ENCODE results near the gene TMEM59L. TPM values are rescaled to one million over a fixed set of nuclear protein-coding genes. Genes with fewer than 3 reads are reported as not detected.

Gene TMEM59L
- total and polyA plus RNA-seq, 10 of the 15 experiments (the other 5 are each of a cell fraction or from before 2014, with no cell fraction given): 0.06 TPM; not detected in 9

DNA sequence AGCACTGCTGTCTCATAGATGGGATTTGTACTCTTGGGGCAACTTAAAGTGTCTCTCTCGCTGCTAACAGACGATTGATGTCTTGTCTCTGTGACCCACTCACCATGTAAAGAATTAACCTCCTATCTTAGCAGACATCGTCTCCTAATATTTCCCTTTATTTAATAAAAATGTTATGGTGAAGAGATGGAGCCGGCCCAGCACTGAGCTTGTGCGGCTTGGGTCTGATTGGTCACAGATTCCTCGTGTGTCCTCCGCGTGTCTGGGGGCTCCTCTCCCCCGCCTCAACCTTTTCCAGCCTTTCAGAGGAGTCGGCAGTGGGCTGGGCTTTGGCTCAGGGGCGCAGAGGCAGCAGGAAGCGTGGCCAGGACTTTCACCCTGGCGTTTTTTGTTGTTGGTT lies 57.6 kb downstream of the TMEM59L start (continued):
- TF ChIP-seq, protein P1, sequence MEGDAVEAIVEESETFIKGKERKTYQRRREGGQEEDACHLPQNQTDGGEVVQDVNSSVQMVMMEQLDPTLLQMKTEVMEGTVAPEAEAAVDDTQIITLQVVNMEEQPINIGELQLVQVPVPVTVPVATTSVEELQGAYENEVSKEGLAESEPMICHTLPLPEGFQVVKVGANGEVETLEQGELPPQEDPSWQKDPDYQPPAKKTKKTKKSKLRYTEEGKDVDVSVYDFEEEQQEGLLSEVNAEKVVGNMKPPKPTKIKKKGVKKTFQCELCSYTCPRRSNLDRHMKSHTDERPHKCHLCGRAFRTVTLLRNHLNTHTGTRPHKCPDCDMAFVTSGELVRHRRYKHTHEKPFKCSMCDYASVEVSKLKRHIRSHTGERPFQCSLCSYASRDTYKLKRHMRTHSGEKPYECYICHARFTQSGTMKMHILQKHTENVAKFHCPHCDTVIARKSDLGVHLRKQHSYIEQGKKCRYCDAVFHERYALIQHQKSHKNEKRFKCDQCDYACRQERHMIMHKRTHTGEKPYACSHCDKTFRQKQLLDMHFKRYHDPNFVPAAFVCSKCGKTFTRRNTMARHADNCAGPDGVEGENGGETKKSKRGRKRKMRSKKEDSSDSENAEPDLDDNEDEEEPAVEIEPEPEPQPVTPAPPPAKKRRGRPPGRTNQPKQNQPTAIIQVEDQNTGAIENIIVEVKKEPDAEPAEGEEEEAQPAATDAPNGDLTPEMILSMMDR (IDR thresholded peaks at IDR 0.05 in 2 of 3, conservative IDR thresholded peaks at IDR 0.05 in 1 of 3; ENCODE audit: control insufficient read depth in 2 of 3, extremely low read depth in 1 of 3, insufficient read depth in 1 of 3, low read depth in 3 of 3, low read length in 3 of 3): no peak
- TF ChIP-seq HCFC1 (IDR thresholded peaks at IDR 0.05; ENCODE audit: low read length) (no peak), JUNB (IDR thresholded peaks at IDR 0.05) (no peak), MEF2A (IDR thresholded peaks at IDR 0.05; ENCODE audit: insufficient read depth, low read depth, low read length) (no peak), BRCA1 (IDR thresholded peaks at IDR 0.05; ENCODE audit: low read depth, low read length) (no peak)
- TF ChIP-seq, protein P2, sequence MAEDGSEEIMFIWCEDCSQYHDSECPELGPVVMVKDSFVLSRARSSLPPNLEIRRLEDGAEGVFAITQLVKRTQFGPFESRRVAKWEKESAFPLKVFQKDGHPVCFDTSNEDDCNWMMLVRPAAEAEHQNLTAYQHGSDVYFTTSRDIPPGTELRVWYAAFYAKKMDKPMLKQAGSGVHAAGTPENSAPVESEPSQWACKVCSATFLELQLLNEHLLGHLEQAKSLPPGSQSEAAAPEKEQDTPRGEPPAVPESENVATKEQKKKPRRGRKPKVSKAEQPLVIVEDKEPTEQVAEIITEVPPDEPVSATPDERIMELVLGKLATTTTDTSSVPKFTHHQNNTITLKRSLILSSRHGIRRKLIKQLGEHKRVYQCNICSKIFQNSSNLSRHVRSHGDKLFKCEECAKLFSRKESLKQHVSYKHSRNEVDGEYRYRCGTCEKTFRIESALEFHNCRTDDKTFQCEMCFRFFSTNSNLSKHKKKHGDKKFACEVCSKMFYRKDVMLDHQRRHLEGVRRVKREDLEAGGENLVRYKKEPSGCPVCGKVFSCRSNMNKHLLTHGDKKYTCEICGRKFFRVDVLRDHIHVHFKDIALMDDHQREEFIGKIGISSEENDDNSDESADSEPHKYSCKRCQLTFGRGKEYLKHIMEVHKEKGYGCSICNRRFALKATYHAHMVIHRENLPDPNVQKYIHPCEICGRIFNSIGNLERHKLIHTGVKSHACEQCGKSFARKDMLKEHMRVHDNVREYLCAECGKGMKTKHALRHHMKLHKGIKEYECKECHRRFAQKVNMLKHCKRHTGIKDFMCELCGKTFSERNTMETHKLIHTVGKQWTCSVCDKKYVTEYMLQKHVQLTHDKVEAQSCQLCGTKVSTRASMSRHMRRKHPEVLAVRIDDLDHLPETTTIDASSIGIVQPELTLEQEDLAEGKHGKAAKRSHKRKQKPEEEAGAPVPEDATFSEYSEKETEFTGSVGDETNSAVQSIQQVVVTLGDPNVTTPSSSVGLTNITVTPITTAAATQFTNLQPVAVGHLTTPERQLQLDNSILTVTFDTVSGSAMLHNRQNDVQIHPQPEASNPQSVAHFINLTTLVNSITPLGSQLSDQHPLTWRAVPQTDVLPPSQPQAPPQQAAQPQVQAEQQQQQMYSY (CRISPR knock-in tag; IDR thresholded peaks at IDR 0.05): no peak
- TF ChIP-seq, protein P3, sequence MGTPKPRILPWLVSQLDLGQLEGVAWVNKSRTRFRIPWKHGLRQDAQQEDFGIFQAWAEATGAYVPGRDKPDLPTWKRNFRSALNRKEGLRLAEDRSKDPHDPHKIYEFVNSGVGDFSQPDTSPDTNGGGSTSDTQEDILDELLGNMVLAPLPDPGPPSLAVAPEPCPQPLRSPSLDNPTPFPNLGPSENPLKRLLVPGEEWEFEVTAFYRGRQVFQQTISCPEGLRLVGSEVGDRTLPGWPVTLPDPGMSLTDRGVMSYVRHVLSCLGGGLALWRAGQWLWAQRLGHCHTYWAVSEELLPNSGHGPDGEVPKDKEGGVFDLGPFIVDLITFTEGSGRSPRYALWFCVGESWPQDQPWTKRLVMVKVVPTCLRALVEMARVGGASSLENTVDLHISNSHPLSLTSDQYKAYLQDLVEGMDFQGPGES (IDR thresholded peaks at IDR 0.05): no peak

Small RNA genes within 50 kb of the gene (small RNA-seq; reads per million reads assigned to genes)
- not detected for gene RN7SL155P

Other genes starting within 250 kb of the TMEM59L start
Only the 7 nearest of the 14 such genes appear.
- gene FKBP8, start 69.3 kb upstream of the TMEM59L start, total RNA-seq (2014; rRNA removed): 157 and 192 TPM in 2 replicates
- 59.8 and 66.4 TPM in 2 replicates for gene FKBP8, start 69.3 kb upstream of the TMEM59L start, total RNA-seq (2014; rRNA removed; fragmentation: Illumina TruSeq; extraction: Trizol)
- gene FKBP8, start 69.3 kb upstream of the TMEM59L start, total RNA-seq (2021): 204 and 205 TPM in 2 replicates
- gene FKBP8, start 69.3 kb upstream of the TMEM59L start, polyA plus RNA-seq (2011; rRNA removed): 62.3 and 116 TPM in 2 replicates
- gene FKBP8, start 69.3 kb upstream of the TMEM59L start, polyA plus RNA-seq (2014; fragmentation: Illumina TruSeq; extraction: Trizol): 4.2 and 39.7 TPM in 2 replicates
- gene FKBP8, start 69.3 kb upstream of the TMEM59L start, polyA plus RNA-seq (2014; fragmentation: Nextera tagmentation; extraction: Ambion mirVana): 1 to 10 TPM in 1 of 2 experiments, under 1 TPM in 1; 0.13 to 1.1 TPM
- gene FKBP8, start 69.3 kb upstream of the TMEM59L start, polyA plus RNA-seq (2014; rRNA removed): 143 and 172 TPM in 2 replicates
- gene FKBP8, start 69.3 kb upstream of the TMEM59L start, polyA plus RNA-seq (2016; fragmentation: Nextera tagmentation; extraction: Ambion mirVana): 100 to 1,000 TPM in 1 of 2 experiments, 10 to 100 TPM in 1; 90.1 to 101 TPM
- gene KXD1, start 55.0 kb upstream of the TMEM59L start, total RNA-seq (2014; rRNA removed): 116 and 128 TPM in 2 replicates
- 75.5 and 82.0 TPM in 2 replicates for gene KXD1, start 55.0 kb upstream of the TMEM59L start, total RNA-seq (2014; rRNA removed; fragmentation: Illumina TruSeq; extraction: Trizol)
- gene KXD1, start 55.0 kb upstream of the TMEM59L start, total RNA-seq (2021): 109 and 111 TPM in 2 replicates
- gene KXD1, start 55.0 kb upstream of the TMEM59L start, polyA plus RNA-seq (2011; rRNA removed): 67.3 and 130 TPM in 2 replicates
- 91.4 and 151 TPM in 2 replicates for gene KXD1, start 55.0 kb upstream of the TMEM59L start, polyA plus RNA-seq (2014; fragmentation: Illumina TruSeq; extraction: Trizol)
- 10 to 100 TPM; 27.5 to 44.9 TPM for gene KXD1, start 55.0 kb upstream of the TMEM59L start, polyA plus RNA-seq (2014; fragmentation: Nextera tagmentation; extraction: Ambion mirVana)
- 193 and 209 TPM in 2 replicates for gene KXD1, start 55.0 kb upstream of the TMEM59L start, polyA plus RNA-seq (2014; rRNA removed)
- gene KXD1, start 55.0 kb upstream of the TMEM59L start, polyA plus RNA-seq (2016; fragmentation: Nextera tagmentation; extraction: Ambion mirVana): 100 to 1,000 TPM; 182 to 191 TPM
- 1,493 and 1,661 TPM in 2 replicates for gene UBA52, start 41.0 kb upstream of the TMEM59L start, total RNA-seq (2014; rRNA removed)
- 1,429 and 1,442 TPM in 2 replicates for gene UBA52, start 41.0 kb upstream of the TMEM59L start, total RNA-seq (2014; rRNA removed; fragmentation: Illumina TruSeq; extraction: Trizol)
- gene UBA52, start 41.0 kb upstream of the TMEM59L start, total RNA-seq (2021): 1,629 and 1,678 TPM in 2 replicates
- 910 and 1,613 TPM in 2 replicates for gene UBA52, start 41.0 kb upstream of the TMEM59L start, polyA plus RNA-seq (2011; rRNA removed)
- gene UBA52, start 41.0 kb upstream of the TMEM59L start, polyA plus RNA-seq (2014; fragmentation: Illumina TruSeq; extraction: Trizol): 2,280 and 2,392 TPM in 2 replicates
- 1,000 to 10,000 TPM; 2,192 to 2,288 TPM for gene UBA52, start 41.0 kb upstream of the TMEM59L start, polyA plus RNA-seq (2014; fragmentation: Nextera tagmentation; extraction: Ambion mirVana)
- gene UBA52, start 41.0 kb upstream of the TMEM59L start, polyA plus RNA-seq (2014; rRNA removed): 2,186 and 2,597 TPM in 2 replicates
- 1,000 to 10,000 TPM; 1,131 to 1,180 TPM for gene UBA52, start 41.0 kb upstream of the TMEM59L start, polyA plus RNA-seq (2016; fragmentation: Nextera tagmentation; extraction: Ambion mirVana)
- gene REX1BD, start 24.1 kb upstream of the TMEM59L start, total RNA-seq (2014; rRNA removed): 49.7 and 57.8 TPM in 2 replicates
- 6.4 and 7.1 TPM in 2 replicates for gene REX1BD, start 24.1 kb upstream of the TMEM59L start, total RNA-seq (2014; rRNA removed; fragmentation: Illumina TruSeq; extraction: Trizol)
- gene REX1BD, start 24.1 kb upstream of the TMEM59L start, total RNA-seq (2021): 58.2 and 62.7 TPM in 2 replicates
- gene REX1BD, start 24.1 kb upstream of the TMEM59L start, polyA plus RNA-seq (2011; rRNA removed): 7.8 and 12.1 TPM in 2 replicates
- 1.8 and 3.1 TPM in 2 replicates for gene REX1BD, start 24.1 kb upstream of the TMEM59L start, polyA plus RNA-seq (2014; fragmentation: Illumina TruSeq; extraction: Trizol)
- 1 to 10 TPM; 1.1 to 3.3 TPM for gene REX1BD, start 24.1 kb upstream of the TMEM59L start, polyA plus RNA-seq (2014; fragmentation: Nextera tagmentation; extraction: Ambion mirVana)
- gene REX1BD, start 24.1 kb upstream of the TMEM59L start, polyA plus RNA-seq (2014; rRNA removed): 64.4 and 84.2 TPM in 2 replicates
- gene REX1BD, start 24.1 kb upstream of the TMEM59L start, polyA plus RNA-seq (2016; fragmentation: Nextera tagmentation; extraction: Ambion mirVana): 100 to 1,000 TPM in 1 of 2 experiments, 10 to 100 TPM in 1; 88.9 to 101 TPM
- gene CRLF1, start 6.1 kb upstream of the TMEM59L start, total RNA-seq (2014; rRNA removed): not detected in 2 replicates
- gene CRLF1, start 6.1 kb upstream of the TMEM59L start, total RNA-seq (2014; rRNA removed; fragmentation: Illumina TruSeq; extraction: Trizol): not detected in 2 replicates
- gene CRLF1, start 6.1 kb upstream of the TMEM59L start, total RNA-seq (2021): 0.33 and 0.43 TPM in 2 replicates
- not detected in 2 replicates for gene CRLF1, start 6.1 kb upstream of the TMEM59L start, polyA plus RNA-seq (2011; rRNA removed)
- gene CRLF1, start 6.1 kb upstream of the TMEM59L start, polyA plus RNA-seq (2014; fragmentation: Illumina TruSeq; extraction: Trizol): not detected in 2 replicates
- gene CRLF1, start 6.1 kb upstream of the TMEM59L start, polyA plus RNA-seq (2014; fragmentation: Nextera tagmentation; extraction: Ambion mirVana): under 1 TPM; 0.35 to 0.76 TPM
- gene CRLF1, start 6.1 kb upstream of the TMEM59L start, polyA plus RNA-seq (2014; rRNA removed): 0.10 TPM in 1 of 2 replicates, not detected in the other
- gene CRLF1, start 6.1 kb upstream of the TMEM59L start, polyA plus RNA-seq (2016; fragmentation: Nextera tagmentation; extraction: Ambion mirVana): 1 to 10 TPM in 1 of 2 experiments, under 1 TPM in 1; 0.63 to 1.2 TPM
- gene KLHL26, start 24.2 kb downstream of the TMEM59L start, total RNA-seq (2014; rRNA removed): 3.6 and 5.6 TPM in 2 replicates
- 0.98 and 1.5 TPM in 2 replicates for gene KLHL26, start 24.2 kb downstream of the TMEM59L start, total RNA-seq (2014; rRNA removed; fragmentation: Illumina TruSeq; extraction: Trizol)
- gene KLHL26, start 24.2 kb downstream of the TMEM59L start, total RNA-seq (2021): 12.9 and 14.6 TPM in 2 replicates
- 1.0 and 1.2 TPM in 2 replicates for gene KLHL26, start 24.2 kb downstream of the TMEM59L start, polyA plus RNA-seq (2011; rRNA removed)
- gene KLHL26, start 24.2 kb downstream of the TMEM59L start, polyA plus RNA-seq (2014; fragmentation: Illumina TruSeq; extraction: Trizol): 0.74 and 1.9 TPM in 2 replicates
- under 1 TPM; 0.18 to 0.35 TPM for gene KLHL26, start 24.2 kb downstream of the TMEM59L start, polyA plus RNA-seq (2014; fragmentation: Nextera tagmentation; extraction: Ambion mirVana)
- 3.9 and 5.1 TPM in 2 replicates for gene KLHL26, start 24.2 kb downstream of the TMEM59L start, polyA plus RNA-seq (2014; rRNA removed)
- gene KLHL26, start 24.2 kb downstream of the TMEM59L start, polyA plus RNA-seq (2016; fragmentation: Nextera tagmentation; extraction: Ambion mirVana): 1 to 10 TPM; 8.0 to 8.1 TPM
- gene CRTC1, start 70.8 kb downstream of the TMEM59L start, total RNA-seq (2014; rRNA removed): 0.82 and 1.3 TPM in 2 replicates
- gene CRTC1, start 70.8 kb downstream of the TMEM59L start, total RNA-seq (2014; rRNA removed; fragmentation: Illumina TruSeq; extraction: Trizol): 0.28 and 0.31 TPM in 2 replicates
- gene CRTC1, start 70.8 kb downstream of the TMEM59L start, total RNA-seq (2021): 3.5 and 4.6 TPM in 2 replicates
- gene CRTC1, start 70.8 kb downstream of the TMEM59L start, polyA plus RNA-seq (2011; rRNA removed): 0.37 and 0.50 TPM in 2 replicates
- gene CRTC1, start 70.8 kb downstream of the TMEM59L start, polyA plus RNA-seq (2014; fragmentation: Illumina TruSeq; extraction: Trizol): 0.65 and 0.78 TPM in 2 replicates
- under 1 TPM in 1 of 2 experiments, not detected in 1; 0.02 TPM for gene CRTC1, start 70.8 kb downstream of the TMEM59L start, polyA plus RNA-seq (2014; fragmentation: Nextera tagmentation; extraction: Ambion mirVana)
- gene CRTC1, start 70.8 kb downstream of the TMEM59L start, polyA plus RNA-seq (2014; rRNA removed): 2.5 and 2.6 TPM in 2 replicates
- 1 to 10 TPM; 1.1 TPM for gene CRTC1, start 70.8 kb downstream of the TMEM59L start, polyA plus RNA-seq (2016; fragmentation: Nextera tagmentation; extraction: Ambion mirVana)